ENCODE measurements around the gene ADAMTS3. TPM values are rescaled to one million over a fixed set of nuclear protein-coding genes. Genes with fewer than 3 reads are reported as not detected.

The ADAMTS3 gene
- total and polyA plus RNA-seq, 2 donors (not counting 1 experiment from before 2014, with no cell fraction given) = not detected

GRCh38 chr4:72352711-72353110 lies 216.3 kb downstream of the ADAMTS3 start:
- ChIA-PET CTCF (no interaction called here), POLR2A (no interaction called here)
- TF ChIP-seq CTCF (IDR thresholded peaks at IDR 0.05) (no peak), EZH2 (IDR thresholded peaks at IDR 0.05; ENCODE audit: borderline replicate concordance, insufficient read depth, low read depth, low read length, poor library complexity, severe bottlenecking) (no peak)
- no peak overlapping the region for H3K4me3 Mint-ChIP-seq
- H3K36me3 ChIP-seq (replicated peaks in 1 of 2; ENCODE audit: control extremely low read depth in 1 of 2, control insufficient read depth in 1 of 2, extremely low read depth in 1 of 2, insufficient read depth in 2 of 2, low read length in 1 of 2) = no peaks in the 10 kb centered on the region
- no peak overlapping the region for H3K4me3 ChIP-seq (ENCODE audit: control extremely low read depth in 1 of 5, extremely low read depth in 1 of 5, insufficient read depth in 1 of 5, low read depth in 2 of 5, low read length in 4 of 5)
- no peak for ATAC-seq (ENCODE audit: low read depth)
- H3K9me3 ChIP-seq (ENCODE audit: control extremely low read depth in 1 of 3, control insufficient read depth in 2 of 3, insufficient read depth in 1 of 3, low read length in 2 of 3) = no peaks in the 10 kb centered on the region
- no peaks in the 10 kb centered on the region for H4K20me1 ChIP-seq (ENCODE audit: control insufficient read depth, insufficient read depth, low read length, poor library complexity, severe bottlenecking)
- H3K27me3 ChIP-seq (replicated peaks in 1 of 4; ENCODE audit: control extremely low read depth in 1 of 4, control insufficient read depth in 3 of 4, insufficient read depth in 4 of 4, low read length in 3 of 4) = no peaks in the 10 kb centered on the region
- H3K27ac Mint-ChIP-seq = no peak overlapping the region
- H3K4me2 ChIP-seq (replicated peaks; ENCODE audit: low read depth, low read length, poor library complexity, severe bottlenecking) = no peak overlapping the region
- intact Hi-C loops (cut with micrococcal nuclease) = no loop called here
- H3K9me3 Mint-ChIP-seq (ENCODE audit: insufficient read depth) = no peaks in the 10 kb centered on the region
- H2AFZ ChIP-seq (ENCODE audit: insufficient read depth, low read depth, low read length, poor library complexity, severe bottlenecking) = no peak overlapping the region
- no peak overlapping the region for H3K9ac ChIP-seq (ENCODE audit: low read length)
- H3K4me1 Mint-ChIP-seq = no peaks in the 10 kb centered on the region
- H3K79me2 ChIP-seq (ENCODE audit: control insufficient read depth, insufficient read depth, low read length) = no peaks in the 10 kb centered on the region
- no peaks in the 10 kb centered on the region for H3K4me1 ChIP-seq (ENCODE audit: control insufficient read depth in 2 of 2, insufficient read depth in 2 of 2, low read length in 2 of 2)
- 88% methylated on average over 4 of the region's 4 CpGs for WGBS (ENCODE audit: insufficient coverage)
- H3K27ac ChIP-seq (ENCODE audit: low read length in 2 of 2) = no peak overlapping the region
- no peak for DNase-seq
- no peaks in the 10 kb centered on the region for H3K27me3 Mint-ChIP-seq

DNA sequence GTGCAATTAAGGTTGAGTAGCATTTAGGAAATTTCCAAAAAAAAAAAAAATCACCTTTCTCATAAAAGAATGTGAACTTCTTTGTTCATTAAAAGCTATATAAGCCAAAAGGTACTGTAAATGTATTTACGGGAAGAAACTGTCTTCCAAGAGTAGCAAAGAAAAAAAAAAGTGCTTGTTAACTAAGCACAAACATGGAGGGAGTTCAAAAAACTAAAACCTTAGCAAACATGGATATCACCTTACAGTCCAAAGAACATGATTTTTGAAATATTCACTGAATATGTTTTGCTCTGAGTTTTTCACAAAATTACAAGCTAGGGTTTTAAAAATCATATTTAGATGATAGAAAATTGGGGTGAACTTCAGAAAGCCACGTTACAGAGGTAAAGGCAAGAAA lies 217.5 kb downstream of the ADAMTS3 start:
- H3K27ac ChIP-seq (ENCODE audit: low read length in 2 of 2) = no peak overlapping the region
- TF ChIP-seq EZH2 (IDR thresholded peaks at IDR 0.05; ENCODE audit: borderline replicate concordance, insufficient read depth, low read depth, low read length, poor library complexity, severe bottlenecking) = no peak
- no peak for TF ChIP-seq CTCF (IDR thresholded peaks at IDR 0.05)
- H3K9ac ChIP-seq (ENCODE audit: low read length) = no peak overlapping the region
- no peaks in the 10 kb centered on the region for H3K4me1 Mint-ChIP-seq
- WGBS (ENCODE audit: insufficient coverage) = no CpG with 5 or more reads among the region's 2 CpGs
- H3K4me3 ChIP-seq (ENCODE audit: control extremely low read depth in 1 of 5, extremely low read depth in 1 of 5, insufficient read depth in 1 of 5, low read depth in 2 of 5, low read length in 4 of 5) = no peak overlapping the region
- no peaks in the 10 kb centered on the region for H3K36me3 ChIP-seq (replicated peaks in 1 of 2; ENCODE audit: control extremely low read depth in 1 of 2, control insufficient read depth in 1 of 2, extremely low read depth in 1 of 2, insufficient read depth in 2 of 2, low read length in 1 of 2)
- H3K27me3 ChIP-seq (replicated peaks in 1 of 4; ENCODE audit: control extremely low read depth in 1 of 4, control insufficient read depth in 3 of 4, insufficient read depth in 4 of 4, low read length in 3 of 4) = no peaks in the 10 kb centered on the region
- H3K4me1 ChIP-seq (ENCODE audit: control insufficient read depth in 2 of 2, insufficient read depth in 2 of 2, low read length in 2 of 2) = no peaks in the 10 kb centered on the region
- ATAC-seq (ENCODE audit: low read depth) (no peak), DNase-seq (no peak)
- no peaks in the 10 kb centered on the region for H3K9me3 Mint-ChIP-seq (ENCODE audit: insufficient read depth)
- H3K4me3 Mint-ChIP-seq = no peak overlapping the region
- H3K79me2 ChIP-seq (ENCODE audit: control insufficient read depth, insufficient read depth, low read length) = no peaks in the 10 kb centered on the region
- intact Hi-C loops (cut with micrococcal nuclease) = no loop called here
- no peak overlapping the region for H3K4me2 ChIP-seq (replicated peaks; ENCODE audit: low read depth, low read length, poor library complexity, severe bottlenecking)
- ChIA-PET POLR2A (no interaction called here), CTCF (no interaction called here)
- no peak overlapping the region for H2AFZ ChIP-seq (ENCODE audit: insufficient read depth, low read depth, low read length, poor library complexity, severe bottlenecking)
- H3K9me3 ChIP-seq (ENCODE audit: control extremely low read depth in 1 of 3, control insufficient read depth in 2 of 3, insufficient read depth in 1 of 3, low read length in 2 of 3) = no peaks in the 10 kb centered on the region
- no peaks in the 10 kb centered on the region for H4K20me1 ChIP-seq (ENCODE audit: control insufficient read depth, insufficient read depth, low read length, poor library complexity, severe bottlenecking)
- no peaks in the 10 kb centered on the region for H3K27me3 Mint-ChIP-seq
- no peak overlapping the region for H3K27ac Mint-ChIP-seq
